ENCODE measurements around the gene B3GALT4. TPM values are rescaled to one million over a fixed set of nuclear protein-coding genes. Genes with fewer than 3 reads are reported as not detected.
A peak's percentile ranks its signal among the peaks of the same experiment; 100 is the strongest.

Gene B3GALT4
- total RNA-seq, 1 donor from 2014 or later: 9.0 TPM

DNA sequence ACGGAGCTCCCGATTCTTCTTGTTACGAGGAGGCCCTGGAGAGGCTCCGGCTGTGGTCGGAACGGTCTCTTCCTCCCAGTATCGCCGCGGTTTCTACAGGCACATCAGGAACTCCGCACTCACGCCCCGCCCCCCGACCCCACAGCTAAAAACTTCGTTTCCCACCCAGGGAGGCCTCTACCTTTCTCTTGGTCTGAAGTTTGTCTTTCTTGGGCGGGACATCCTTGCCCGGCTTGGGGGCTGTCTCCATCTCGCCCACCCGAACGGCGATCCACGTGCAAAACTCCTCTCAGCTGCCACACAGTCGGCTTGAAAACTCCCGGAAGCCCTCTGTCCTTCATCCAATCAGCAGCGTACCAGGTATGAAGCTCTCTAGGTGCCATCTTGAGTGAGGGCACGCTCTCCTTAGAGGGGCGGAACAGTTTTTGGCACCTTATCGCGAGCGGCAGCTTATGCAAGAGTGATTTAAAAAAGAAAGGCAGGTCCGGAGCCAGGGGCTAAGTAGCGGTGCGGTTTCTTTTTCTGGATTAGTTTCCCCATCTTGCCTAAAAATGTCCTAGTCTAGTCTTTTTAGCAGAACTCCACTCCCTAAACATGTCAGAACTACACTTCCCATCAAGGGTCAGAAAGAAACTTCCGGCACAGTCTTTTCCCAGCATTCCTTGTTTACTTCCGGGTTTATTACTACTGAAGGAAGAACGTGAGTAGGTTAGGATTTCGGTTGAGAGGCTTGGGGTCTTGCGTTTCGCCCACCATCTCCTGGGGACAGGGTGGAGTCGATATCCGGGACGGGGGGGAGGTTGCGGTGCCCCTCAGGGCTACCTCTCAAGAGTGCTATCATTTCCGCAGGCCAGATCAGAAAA, 12.2 kb downstream of the B3GALT4 start, which contains the start of the genes PFDN6 and WDR46:
PFDN6 (plus strand) TSS at position 681 of the 863 bp plus-strand sequence. CDS start 256 bp downstream, outside the sequence.
WDR46 (minus strand) TSS at position 319 of the 863 bp plus-strand sequence; CDS start at position 250, 69 bp downstream.
- FAIRE-seq (no peak), DNase-seq (ENCODE audit: low spot score in 2 of 2) (peak; percentile 90 to 94)

DNA sequence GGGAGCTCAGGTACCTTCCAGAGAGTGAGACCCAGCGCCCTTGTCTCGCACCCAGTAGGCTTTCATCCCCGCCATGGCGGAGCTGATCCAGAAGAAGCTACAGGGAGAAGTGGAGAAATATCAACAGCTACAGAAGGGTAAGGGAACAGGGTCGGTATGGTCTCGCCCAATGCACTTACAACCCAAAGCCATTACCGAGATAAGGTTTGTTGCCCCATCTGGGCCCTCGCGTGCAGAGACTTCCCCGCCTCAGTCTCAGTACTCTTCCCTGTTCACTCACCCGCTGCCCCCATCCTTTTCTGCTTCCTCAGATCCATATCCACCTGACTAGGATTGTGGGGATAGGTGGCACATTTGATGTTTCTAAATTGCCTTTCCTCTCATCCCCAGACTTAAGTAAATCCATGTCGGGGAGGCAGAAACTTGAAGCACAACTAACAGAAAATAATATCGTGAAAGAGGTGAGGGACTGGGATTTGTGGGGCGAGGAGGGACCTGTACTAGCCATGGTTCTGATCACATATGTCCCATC, 12.9 kb downstream of the B3GALT4 start:
- DNase-seq (ENCODE audit: low spot score in 2 of 2): no peak
- no peak for FAIRE-seq

DNA sequence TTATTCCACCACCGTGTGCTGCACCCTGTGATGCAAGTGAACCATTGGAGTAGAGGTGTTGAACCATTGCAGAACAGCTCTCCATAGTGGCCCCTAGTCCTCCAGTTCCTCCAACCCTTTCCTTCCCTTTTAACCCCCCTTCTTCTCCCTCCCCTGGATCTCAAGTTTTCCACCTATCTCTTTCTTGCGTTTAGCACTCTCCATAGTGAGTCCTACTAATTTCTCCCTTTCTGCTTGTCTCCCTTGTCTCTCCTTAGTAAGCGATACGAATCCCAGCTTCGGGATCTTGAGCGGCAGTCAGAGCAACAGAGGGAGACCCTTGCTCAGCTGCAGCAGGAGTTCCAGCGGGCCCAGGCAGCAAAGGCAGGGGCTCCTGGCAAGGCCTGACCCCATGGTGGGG, 13.5 kb downstream of the B3GALT4 start:
- DNase-seq (ENCODE audit: low spot score in 2 of 2): no peak

GRCh38 chr6:33292996-33293682, 16.2 kb downstream of the B3GALT4 start:
- FAIRE-seq (no peak), DNase-seq (ENCODE audit: low spot score in 2 of 2) (no peak)

More for the DNA sequence above, 13.5 kb downstream of the B3GALT4 start:
- FAIRE-seq: no peak

- FAIRE-seq: no peak
- DNase-seq (ENCODE audit: low spot score in 2 of 2): no peak
These were observed 17.3 kb downstream of the B3GALT4 start for GRCh38 chr6:33294086-33294823.

GRCh38 chr6:33295621-33296369, 18.9 kb downstream of the B3GALT4 start:
- FAIRE-seq (no peak), DNase-seq (ENCODE audit: low spot score in 2 of 2) (no peak)

GRCh38 chr6:33296797-33297405, 20.0 kb downstream of the B3GALT4 start:
- DNase-seq (ENCODE audit: low spot score in 2 of 2): no peak
- no peak for FAIRE-seq

DNA sequence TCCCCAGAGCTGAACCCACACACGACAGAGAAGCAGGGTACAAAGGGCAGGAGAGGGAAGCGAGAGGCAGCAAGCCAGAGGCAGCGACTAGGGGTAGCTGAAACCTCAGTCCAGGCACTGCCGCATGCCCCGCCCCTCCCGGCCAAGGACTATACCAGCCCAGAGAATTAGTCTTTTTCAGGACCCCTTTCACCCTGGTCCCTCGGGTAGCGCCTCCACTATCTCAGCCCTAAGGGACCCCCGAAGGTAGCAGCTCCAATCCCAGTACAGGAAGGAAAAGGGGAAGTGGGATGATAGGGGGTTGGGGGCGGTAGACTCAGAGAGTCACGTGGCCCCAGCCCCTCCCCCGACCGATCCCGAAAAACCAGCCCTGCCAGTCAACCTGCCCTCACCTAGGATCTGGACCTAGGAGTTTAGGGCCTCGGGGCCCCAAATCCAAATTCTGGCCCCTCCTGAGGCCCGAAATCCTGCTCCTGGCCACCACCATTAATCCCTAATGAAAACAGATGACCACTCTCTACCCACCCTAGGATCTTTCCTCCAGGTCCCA, 20.6 kb downstream of the B3GALT4 start:
- DNase-seq (ENCODE audit: low spot score in 2 of 2) (peak in 1 of 2 donors; percentile 31), FAIRE-seq (no peak)

DNA sequence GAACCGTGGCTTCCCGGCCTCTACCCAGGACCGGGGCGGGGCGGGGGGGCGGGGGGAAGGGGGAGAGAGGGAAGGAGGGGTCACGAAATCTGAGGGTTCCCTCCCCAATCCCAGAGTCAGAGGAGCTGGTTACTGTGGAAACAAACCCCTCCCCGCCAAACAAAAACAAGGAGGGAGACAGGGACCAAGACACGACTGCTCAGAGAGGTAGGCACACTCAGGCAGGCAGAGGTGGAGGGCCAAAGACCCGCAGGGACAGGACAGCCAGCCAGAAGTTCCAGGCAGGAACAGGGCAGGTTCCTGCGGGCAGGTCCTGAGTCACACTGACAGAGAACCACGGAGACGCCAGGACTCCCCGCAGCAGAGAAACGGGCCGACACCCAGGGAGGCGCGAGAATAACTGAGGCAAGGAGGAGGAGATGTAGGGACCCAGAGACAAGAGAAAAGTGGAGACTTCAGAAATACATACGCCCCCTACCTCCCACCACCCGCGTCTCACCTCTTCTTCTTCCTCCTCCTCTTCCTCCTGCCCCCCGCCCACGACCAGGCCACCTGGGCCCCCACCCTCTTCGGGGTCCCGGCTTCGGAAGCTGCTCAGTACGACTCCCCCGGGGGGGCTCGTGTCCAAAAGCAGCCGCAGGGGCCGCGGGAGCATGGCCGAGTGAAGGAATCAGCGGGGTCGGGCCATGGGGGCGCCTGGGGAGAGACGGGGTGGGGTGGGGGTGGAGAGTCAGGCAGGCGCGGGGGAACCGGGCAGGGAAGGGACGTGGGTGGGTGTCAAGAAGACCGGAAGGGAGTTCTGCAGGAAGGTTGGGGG, 21.2 kb downstream of the B3GALT4 start:
- FAIRE-seq (no peak), DNase-seq (ENCODE audit: low spot score in 2 of 2) (peak; percentile 58 to 77)

GRCh38 chr6:33298773-33299236, 21.9 kb downstream of the B3GALT4 start, which contains the start of gene RGL2:
RGL2 (minus strand) TSS chr6:33298942; CDS start chr6:33298610, 332 bp downstream.
- DNase-seq (ENCODE audit: low spot score in 2 of 2) (peak; percentile 77 to 82), FAIRE-seq (no peak)

DNA sequence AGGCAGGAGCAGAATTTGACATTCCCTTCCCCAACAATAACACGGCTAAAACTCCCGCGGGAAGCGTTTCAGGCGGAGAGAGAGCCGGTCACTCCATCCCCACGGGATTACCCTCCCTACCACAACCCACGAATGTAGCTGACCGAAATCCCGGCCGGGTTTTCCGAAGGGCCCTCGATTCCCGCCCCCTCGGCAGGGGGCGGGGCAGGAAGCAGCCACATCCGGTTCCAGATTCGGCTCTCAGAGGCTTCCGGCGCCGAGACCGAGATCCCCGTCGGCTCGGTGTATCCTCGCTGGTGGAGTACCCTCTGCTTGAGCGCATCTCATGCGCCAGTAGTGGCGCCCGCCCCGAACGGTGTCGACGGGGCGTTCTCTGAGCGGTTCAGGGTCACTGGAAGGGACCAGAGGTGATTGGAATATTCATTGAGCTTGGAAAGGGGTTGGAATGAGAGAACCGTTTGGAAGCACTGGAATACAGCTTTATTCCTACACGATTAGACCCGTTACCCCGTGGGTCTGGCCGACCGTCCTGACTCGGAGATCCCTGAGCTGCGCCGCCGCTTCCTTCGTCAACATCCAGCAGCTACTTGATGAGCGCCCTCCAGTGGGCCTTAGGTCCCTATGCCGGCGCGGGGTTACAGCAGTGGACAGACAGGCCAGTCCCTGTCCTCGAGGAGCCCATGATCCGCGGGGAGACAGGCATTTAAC, 22.5 kb downstream of the B3GALT4 start:
- peak; percentile 83 to 88 for DNase-seq (ENCODE audit: low spot score in 2 of 2)

DNA sequence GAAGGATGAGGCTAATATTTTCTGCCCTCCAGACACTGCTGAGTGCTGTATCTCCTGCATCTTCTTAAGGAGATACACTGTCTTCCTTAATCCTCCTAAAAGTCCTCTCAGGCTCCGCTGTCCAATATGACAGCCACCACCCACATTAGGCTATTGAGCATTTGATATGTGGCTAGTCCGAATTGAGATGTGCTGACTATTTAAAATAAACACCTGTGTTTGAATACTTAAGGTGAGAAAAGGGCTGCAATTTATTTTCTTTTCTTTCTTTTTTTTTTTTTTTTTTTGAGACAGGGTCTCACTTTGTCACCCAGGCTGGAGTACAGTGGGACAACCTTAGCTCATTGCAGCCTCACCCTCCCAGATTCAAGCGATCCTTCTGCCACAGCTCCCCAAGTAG, 25.0 kb downstream of the B3GALT4 start:
- FAIRE-seq: no peak
- no peak for DNase-seq (ENCODE audit: low spot score in 2 of 2)

More for the DNA sequence above, 22.5 kb downstream of the B3GALT4 start:
- FAIRE-seq: no peak

DNA sequence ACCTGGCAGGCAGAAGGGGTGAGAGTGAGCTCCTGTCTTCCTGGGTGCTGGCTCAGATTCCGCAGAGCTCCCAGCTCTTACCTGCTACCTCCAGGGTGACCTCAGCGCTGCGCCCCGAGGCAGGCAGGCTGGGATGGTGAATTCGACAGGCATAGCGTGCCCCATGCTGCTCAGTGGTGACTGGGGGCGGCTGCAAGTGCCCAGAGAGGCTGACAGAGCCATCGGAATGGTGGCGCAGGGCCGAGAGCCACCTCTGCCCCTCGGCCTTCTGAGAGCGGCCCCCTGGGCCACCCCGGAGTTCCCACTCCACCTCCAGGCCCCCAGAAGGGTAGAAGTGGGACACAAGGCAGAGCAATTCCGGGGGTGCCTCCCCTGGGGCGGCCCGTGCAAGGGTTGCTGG, 27.3 kb downstream of the B3GALT4 start:
- no peak for DNase-seq (ENCODE audit: low spot score in 2 of 2)
- FAIRE-seq: no peak

- no peak for DNase-seq (ENCODE audit: low spot score in 2 of 2)
- FAIRE-seq: no peak
These were observed 28.1 kb downstream of the B3GALT4 start for GRCh38 chr6:33305052-33305451.

DNA sequence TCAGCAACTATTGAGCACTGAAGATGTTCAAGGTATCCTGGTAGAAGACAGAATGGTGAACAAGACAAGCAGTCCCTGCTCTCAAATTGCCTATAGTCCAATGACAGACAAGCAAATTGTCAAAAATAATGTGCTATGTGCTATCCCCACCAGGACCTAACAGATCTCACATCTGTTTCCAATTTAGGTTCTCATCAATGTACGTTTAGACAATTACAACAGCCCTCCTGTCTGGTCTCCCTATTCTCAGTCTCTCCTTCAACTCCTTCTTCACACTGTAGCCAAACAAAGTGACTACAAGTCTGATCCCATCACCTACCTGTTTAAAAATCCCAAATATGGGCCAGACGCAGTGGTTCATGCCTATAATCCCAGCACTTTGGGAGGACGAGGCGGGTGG, 29.4 kb downstream of the B3GALT4 start:
- FAIRE-seq: no peak
- DNase-seq (ENCODE audit: low spot score in 2 of 2): no peak

- DNase-seq (ENCODE audit: low spot score in 2 of 2) (peak; percentile 62 to 74), FAIRE-seq (no peak)
These were observed 35.6 kb downstream of the B3GALT4 start for GRCh38 chr6:33312361-33313104.

All from frontal cortex (tissue), 4 donors.